NCI-H2081 (cell line): ENCODE measurements around the gene CSH2.
"Not testable (repeated sequence)": the region's sequence is repeated elsewhere in the genome, so short reads cannot be mapped to it uniquely, and the experiment has no call there.

Experiments
- DNase-seq, 2 experiments: peaks; one replicate each; lab custom pipeline; 2025; lab: John Stamatoyannopoulos, UW

The CSH2 gene

DNA sequence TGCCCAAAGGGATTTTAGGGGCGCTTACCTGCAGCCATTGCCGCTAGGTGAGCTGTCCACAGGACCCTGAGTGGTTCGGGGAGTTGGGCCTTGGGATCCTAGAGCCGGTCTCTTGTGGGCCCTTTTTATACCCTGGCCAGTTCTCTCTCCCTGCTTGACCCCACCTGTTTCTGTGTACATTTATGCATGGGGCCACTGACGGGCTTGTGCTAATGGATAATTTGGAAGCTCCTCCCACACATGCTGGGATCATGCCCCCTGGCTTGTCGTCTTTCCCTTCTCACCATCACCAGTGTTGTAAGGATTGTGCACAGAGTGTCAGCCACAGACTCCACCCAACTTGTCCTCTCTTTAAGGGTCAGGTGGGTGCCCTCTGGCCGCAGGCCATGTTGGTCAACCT, at the start of gene CSH2:
CSH2 (minus strand) TSS at position 101 of the 400 bp plus-strand sequence; CDS start at position 38, 63 bp downstream.
- not testable (repeated sequence) for DNase-seq

DNA sequence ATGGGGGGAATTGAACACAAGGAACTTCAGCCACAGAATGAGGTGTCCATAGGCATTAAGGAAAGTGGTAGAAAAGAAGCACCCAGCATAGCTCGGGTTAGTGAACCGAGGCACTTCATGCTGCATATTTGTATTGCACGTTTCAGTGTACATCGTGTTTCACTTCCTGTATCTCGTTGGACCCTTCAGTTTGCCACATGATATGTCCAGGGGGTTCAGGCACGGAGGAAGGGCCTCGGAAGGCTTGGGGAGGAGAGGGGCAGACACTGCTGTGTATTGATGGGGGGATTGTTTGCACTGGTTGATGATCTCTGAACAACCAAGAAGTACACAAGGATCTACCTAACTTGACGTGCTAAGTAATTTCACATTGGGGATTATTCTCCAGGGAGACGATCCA, 48.9 kb upstream of the CSH2 start:
- not testable (repeated sequence) for DNase-seq

DNA sequence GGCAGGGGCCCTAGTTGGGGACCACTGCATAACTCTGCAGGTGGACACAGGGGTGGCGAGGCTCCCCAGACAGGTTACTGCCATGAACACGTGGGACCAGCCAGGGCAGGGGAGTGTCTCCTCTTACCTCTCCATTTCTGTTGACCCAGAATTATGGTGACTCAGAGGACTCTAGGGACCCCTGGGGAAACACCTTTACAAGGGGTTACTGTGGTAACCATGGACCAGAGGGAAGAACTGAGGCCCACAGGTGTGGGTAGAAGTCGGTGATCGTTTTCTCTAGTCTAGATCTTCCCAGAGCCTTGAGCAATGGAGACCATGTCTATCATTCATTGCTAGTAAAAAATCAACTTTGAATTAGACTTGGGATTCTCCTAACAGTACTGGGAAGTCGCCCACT, 47.3 kb upstream of the CSH2 start:
- not testable (repeated sequence) for DNase-seq

DNA sequence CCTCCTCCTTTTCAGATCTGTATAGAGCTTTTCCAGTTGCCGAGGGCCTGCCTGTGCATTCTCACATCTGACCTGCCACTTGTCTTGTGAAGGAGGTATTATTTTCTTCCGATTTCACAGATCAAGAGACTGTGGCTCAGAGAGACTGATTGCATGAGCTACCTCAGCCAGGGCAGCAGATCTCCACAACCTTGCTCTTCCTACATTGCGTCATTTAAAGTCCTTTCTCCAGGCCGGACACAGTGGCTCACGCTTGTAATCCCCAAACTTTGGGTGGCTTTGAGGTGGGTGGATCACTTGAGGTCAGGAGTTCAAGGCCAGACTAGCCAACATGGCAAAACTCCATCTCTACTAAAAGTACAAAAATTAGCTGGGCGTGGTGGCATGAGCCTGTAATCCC, 46.6 kb upstream of the CSH2 start:
- not testable (repeated sequence) for DNase-seq

DNA sequence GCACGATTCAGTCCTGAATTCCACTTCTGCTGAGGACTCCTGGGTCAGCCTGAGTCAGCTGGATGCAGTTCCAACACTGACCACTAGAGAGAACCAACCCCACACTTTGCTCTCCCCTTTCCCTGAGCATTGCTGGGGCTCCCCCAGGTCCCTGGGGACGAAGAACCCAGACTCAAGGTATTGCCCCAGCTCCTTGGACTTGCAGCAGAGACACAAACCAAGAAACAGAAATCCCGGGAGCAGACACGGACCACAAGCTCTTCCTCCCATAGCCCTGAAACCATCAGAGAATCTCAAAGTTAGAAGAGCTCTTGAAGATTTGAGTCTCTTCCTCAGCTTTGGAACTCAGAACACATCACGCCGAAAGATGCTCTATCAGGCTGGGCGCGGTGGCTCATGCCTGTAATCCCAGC, 45.8 kb upstream of the CSH2 start:
- peak; percentile 8 to 58 for DNase-seq

DNA sequence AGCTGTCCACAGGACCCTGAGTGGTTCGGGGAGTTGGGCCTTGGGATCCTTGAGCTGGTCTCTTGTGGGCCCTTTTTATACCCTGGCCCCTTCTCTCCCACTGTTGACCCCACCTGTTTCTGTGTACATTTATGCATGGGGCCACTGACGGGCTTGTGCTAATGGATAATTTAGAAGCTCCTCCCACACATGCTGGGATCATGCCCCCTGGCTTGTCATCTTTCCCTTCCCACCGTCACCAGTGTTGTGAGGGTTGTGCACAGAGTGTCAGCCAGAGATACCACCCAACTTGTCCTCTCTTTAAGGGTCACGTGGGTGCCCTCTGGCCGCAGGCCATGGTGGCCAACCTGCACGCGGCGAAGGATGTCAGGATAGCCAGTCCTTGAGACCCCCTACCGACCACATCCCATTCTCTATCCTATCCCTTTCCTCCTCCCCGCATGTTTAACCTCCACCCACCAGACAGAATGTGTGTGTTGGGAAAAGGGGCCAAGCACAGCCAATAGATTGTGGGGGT, 45.4 kb upstream of the CSH2 start, which contains the start of gene GH1:
GH1 (minus strand) TSS at position 51 of the 517 bp plus-strand sequence. CDS start 63 bp downstream, outside the sequence.
- not testable (repeated sequence) for DNase-seq

DNA sequence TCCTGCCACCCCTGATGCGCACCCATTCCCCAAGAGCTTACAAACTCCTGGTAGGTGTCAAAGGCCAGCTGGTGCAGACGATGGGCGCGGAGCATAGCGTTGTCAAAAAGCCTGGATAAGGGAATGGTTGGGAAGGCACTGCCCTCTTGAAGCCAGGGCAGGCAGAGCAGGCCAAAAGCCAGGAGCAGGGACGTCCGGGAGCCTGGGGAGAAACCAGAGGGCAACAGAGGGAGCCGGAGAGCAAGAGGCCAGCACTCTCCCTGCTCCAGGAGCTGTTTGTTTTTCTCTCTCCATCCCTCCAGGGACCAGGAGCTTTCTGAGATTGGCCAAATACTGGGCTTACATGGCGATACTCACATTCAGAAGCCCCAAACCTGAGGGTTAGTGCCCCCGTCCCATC, 44.8 kb upstream of the CSH2 start:
- no peak for DNase-seq

DNA sequence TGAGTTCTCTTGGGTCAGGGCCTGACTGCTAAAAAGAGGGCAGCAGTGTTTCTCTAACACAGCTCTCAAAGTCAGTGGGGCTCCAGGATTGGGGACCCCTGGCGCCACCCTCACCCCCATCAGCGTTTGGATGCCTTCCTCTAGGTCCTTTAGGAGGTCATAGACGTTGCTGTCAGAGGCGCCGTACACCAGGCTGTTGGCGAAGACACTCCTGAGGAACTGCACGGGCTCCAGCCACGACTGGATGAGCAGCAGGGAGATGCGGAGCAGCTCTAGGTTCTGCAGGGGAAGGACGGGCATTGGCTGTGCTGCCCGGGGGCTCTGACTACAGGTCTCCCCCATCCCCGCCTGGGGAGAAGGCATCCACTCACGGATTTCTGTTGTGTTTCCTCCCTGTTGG, 44.2 kb upstream of the CSH2 start:
- DNase-seq = no peak

DNA sequence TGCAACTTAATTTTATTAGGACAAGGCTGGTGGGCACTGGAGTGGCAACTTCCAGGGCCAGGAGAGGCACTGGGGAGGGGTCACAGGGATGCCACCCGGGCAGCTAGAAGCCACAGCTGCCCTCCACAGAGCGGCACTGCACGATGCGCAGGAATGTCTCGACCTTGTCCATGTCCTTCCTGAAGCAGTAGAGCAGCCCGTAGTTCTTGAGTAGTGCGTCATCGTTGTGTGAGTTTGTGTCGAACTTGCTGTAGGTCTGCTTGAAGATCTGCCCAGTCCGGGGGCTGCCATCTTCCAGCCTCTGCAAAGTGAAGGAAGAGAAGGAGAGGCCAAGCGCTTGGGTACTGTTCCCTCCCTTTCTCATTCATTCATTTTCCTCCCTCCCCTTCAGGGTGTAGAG, 43.7 kb upstream of the CSH2 start:
- DNase-seq = not testable (repeated sequence)

DNA sequence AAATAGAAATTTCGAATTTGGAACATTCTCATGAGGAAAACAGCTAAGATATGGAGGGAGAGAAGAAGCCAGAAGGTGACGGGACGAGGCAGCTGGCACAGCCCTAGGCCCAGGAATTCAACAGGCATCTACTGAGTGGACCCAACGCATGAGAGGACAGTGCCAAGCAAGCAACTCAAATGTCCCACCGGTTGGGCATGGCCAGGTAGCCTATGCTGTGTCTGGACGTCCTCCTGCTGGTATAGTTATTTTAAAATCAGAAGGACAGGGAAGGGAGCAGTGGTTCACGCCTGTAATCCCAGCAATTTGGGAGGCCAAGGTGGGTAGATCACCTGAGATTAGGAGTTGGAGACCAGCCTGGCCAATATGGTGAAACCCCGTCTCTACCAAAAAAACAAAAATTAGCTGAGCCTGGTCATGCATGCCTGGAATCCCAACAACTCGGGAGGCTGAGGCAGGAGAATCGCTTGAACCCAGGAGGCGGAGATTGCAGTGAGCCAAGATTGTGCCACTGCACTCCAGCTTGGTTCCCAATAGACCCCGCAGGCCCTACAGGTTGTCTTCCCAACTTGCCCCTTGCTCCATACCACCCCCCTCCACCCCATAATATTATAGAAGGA, 43.2 kb upstream of the CSH2 start:
- no peak for DNase-seq

DNA sequence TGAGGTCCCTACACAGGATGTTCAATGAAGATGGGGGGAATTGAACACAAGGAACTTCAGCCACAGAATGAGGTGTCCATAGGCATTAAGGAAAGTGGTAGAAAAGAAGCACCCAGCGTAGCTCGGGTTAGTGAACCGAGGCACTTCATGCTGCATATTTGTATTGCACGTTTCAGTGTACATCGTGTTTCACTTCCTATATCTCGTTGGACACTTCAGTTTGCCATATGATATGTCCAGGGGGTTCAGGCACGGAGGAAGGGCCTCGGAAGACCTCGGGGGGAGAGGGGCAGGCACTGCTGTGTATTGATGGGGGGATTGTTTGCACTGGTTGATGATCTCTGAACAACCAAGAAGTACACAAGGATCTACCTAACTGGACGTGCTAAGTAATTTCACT, 42.3 kb upstream of the CSH2 start:
- DNase-seq = not testable (repeated sequence)

DNA sequence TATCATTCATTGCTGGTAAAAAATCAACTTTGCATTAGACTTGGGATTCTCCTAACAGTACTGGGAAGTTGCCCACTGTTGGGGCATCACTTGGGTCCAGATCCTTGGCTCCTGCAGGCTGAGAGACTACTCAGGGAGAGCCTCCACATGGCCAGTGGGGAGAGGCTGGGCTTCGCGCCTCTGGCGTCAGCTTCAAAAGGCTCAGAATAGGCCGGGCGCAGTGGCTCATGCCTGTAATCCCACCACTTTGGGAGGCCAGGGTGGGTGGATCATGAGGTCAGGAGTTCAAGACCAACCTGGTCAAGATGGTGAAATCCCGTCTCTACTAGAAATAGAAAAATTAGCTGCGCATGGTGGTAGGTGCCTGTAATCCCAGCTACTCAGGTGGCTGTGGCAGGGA, 41.0 kb upstream of the CSH2 start:
- DNase-seq = no peak

DNA sequence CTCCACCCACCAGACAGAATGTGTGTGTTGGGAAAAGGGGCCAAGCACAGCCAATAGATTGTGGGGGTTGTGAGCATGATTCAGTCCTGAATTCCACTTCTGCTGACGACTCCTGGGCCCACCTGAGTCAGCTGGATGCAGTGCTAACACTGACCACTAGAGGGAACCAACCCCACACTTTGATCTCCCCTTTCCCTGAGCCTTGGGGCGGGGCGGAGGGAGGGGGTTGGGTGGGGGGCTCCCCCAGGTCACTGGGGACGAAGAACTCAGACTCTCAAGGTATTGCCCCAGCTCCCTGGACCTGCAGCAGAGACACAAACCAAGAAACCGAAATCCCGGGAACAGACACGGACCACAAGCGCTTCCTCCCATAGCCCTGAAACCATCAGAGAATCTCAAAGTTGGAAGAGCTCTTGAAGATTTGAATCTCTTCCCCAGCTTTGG, 38.2 kb upstream of the CSH2 start:
- peak in 1 of 2 experiments; percentile 7 for DNase-seq

DNA sequence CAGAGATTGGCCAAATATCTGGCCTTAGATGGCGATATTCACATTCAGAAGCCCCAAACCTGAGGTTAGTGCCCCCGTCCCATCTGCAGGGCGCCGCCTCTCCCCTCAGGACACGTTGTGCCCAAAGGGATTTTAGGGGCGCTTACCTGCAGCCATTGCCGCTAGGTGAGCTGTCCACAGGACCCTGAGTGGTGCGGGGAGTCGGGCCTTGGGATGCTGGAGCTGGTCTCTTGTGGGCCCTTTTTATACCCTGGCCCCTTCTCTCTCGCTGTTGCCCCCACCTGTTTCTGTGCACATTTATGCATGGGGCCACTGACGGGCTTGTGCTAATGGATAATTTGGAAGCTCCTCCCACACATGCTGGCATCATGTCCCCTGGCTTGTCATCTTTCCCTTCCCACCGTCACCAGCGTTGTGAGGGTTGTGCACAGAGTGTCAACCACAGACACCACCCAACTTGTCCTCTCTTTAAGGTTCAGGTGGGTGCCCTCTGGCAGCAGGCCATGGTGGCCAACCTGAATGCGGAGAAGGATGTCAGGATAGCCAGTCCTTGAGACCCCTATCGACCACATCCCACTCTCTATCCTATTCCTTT, 37.7 kb upstream of the CSH2 start, which contains the start of gene CSHL1:
CSHL1 (minus strand) TSS at position 218 of the 595 bp plus-strand sequence; CDS start at position 156, 62 bp downstream.
- no peak for DNase-seq

DNA sequence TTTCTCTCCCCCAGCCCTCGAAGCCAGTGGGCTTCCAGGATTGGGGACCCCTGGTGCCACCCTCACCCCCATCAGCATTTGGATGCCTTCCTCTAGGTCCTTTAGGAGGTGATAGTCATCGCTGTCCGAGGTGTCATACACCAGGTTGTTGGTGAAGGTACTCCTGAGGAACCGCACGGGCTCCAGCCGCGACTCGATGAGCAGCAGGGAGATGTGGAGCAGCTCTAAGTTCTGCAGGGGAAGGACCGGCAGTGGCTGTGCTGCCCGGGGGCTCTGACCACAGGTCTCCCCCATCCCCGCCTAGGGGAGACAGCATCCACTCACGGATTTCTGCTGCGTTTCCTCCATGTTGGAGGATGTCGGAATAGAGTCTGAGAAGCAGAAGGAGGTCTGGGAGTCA, 36.6 kb upstream of the CSH2 start:
- DNase-seq = no peak

DNA sequence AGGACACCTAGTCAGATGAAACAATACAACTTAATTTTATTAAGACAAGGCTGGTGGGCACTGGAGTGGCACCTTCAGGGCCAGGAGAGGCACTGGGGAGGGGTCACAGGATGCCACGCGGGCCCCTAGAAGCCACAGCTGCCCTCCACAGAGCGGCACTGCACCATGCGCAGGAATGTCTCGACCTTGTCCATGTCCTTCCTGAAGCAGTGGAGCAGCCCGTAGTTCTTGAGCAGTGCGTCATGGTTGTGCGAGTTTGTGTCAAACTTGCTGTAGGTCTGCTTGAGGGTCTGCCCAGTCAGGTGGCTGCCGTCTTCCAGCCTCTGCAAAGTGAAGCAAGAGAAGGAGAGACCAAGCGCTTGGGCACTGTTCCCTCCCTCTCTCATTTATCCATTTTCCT, 36.1 kb upstream of the CSH2 start:
- not testable (repeated sequence) for DNase-seq

DNA sequence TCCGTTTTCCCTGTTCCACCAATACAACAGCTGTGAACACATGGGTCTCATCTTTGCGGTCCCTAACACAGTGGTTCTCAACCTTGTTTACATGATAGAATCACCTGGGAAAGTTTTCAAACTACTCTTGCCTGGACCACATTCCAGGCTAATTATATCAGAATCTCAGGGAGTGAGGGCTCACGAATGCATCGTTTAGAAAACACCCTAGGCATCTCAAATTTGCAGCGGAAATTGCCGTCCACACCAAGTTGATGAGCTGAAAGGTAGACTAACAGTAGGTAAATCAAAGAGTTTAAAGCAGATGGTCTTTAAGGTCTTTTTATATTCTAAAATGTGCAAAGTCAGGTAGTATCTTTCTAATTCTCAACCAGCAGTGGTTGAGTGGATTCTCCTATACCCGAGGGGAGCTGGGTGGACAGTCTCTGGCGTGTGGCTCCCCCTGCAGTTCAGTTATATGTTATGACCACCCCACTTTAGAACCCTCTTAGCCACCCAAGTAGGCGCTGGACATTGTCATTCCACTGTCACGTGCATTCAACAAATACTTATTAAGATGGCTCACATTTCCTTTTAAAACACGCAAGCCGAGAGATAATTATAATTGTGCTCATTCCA, 33.8 kb upstream of the CSH2 start:
- DNase-seq = peak; percentile 17

DNA sequence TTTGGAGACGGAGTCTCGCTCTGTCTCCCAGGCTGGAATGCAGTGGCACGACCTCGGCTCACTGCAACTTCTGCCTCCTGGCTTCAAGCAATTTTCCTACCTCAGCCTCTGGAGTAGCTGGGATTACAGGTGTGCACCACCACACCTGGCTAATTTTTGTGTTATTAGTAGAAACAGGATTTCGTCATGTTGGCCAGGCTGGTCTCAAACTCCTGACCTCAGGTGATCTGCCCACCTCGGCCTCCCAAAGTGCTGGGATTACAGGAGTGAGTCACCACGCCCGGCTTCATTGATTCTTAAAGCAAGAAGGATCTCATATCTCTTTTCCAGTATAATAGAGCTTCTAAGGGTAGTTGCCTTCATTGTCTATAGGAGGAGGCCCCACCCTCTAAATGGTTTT, 31.3 kb upstream of the CSH2 start:
- not testable (repeated sequence) for DNase-seq

DNA sequence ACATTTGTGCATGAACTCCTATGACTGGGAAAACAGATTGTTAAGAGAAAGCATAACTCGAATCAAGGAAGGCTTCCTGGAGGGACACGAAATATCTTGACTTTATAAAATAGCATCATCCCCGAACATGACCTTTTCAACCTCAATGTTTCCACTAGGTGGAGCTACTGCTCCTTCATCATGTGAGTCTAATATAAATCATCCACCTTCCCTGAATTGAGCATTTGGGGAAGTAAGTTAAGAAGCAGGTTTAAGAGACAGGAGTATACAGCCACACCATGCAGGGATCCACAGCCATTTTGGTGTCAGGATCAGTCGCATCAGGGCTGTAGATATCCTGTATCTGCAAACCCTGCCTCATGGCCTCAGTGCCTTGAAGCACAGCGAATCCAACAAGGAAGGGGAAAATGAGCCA, 30.3 kb upstream of the CSH2 start:
- DNase-seq = not testable (repeated sequence)

DNA sequence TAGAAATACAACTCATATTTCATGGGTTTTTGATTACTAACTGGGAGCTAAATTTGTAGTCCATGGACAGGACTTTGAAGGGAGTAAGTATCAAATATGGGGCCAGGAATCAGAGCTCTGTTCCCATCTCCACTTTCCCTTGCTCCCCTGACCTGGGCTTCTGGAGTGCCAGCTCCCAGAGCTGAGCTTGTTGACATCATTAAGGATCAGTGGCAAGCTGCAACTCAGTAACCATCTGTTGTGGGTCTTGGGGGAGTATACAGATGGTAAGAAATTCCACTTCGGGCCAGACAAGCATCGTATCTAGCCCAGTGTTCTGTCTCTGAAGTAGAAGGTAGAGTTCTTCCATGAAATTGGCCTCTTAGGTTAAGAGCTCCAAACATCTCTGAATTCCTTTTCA, 28.5 kb upstream of the CSH2 start:
- not testable (repeated sequence) for DNase-seq

DNA sequence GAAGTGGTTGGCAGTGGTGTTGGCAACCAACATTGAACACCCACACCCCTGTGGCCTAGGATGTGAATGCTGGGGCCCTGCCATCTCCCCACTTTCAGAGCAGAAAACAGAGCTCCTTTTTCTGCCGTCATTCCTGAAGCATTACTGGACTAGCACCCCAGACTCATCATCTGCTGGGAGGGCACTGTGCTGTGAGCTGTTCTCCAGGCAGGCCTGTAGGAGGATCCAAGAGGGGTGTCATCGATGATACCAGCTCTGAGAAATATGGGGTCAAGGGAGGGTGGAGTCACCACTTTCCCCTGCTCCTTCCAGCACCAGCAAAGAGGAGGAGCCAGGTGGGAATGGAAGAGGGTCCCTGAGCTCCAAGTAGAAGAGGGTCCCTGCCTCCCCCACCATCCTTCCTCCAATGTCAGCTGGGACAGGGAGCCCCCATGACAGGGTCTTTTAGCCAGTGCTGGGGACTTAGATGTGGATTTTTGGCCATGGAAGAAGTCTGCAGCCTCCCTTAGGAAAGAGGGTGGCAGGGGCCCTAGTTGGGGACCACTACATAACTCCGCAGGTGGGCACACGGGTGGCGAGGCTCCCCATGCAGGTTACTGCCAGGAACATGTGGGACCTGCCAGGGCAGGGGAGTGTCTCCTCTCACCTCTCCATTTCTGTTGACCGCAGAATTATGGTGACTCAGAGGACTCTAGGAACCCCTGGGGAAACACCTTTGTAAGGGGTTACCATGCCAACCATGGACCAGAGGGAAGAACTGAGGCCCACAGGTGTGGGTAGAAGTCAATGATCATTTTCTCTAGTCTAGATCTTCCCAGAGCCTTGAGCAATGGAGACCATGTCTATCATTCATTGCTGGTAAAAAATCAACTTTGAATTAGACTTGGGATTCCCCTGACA, 25.7 kb upstream of the CSH2 start:
- DNase-seq = not testable (repeated sequence)
